Tibial nerve (tissue), 4 donors: ENCODE data around the gene ZCCHC2. TPM values are rescaled to one million over a fixed set of nuclear protein-coding genes. Genes with fewer than 3 reads are reported as not detected.

ENCODE experiments used
- DNase-seq, 2 donors: peaks; one replicate each; pipeline ENCODE4 v3.0.0-alpha.2; 2019; ENCODE audit warnings: low spot score in 2 of 2
- H3K27ac ChIP-seq, 4 donors: fragments of 200-600 bp; sonication (generic) in 3 of 4; one replicate each; pipeline ENCODE4 v1.5.1; 2017 to 2019; ENCODE audit warnings: mild to moderate bottlenecking in 1 of 4
- H3K27me3 ChIP-seq, 2 donors: fragments of 200-600 bp; sonication (generic) in 1 of 2; one replicate each; pipeline versions ENCODE4 v1.5.1 to v1.6.0; 2017 to 2019
- H3K36me3 ChIP-seq, 3 donors: fragments of 200-600 bp; sonication (generic); one replicate each; pipeline ENCODE4 v1.5.1; 2018 to 2019
- H3K4me1 ChIP-seq, 4 donors: fragments of 200-600 bp; sonication (generic) in 3 of 4; one replicate each; pipeline ENCODE4 v1.5.1; 2017 to 2019
- H3K4me3 ChIP-seq, 4 donors: fragments of 200-600 bp; sonication (generic) in 3 of 4; one replicate each; pipeline ENCODE4 v1.5.1; 2017 to 2019; ENCODE audit warnings: mild to moderate bottlenecking in 1 of 4, moderate library complexity in 1 of 4
- H3K9me3 ChIP-seq, 4 donors: fragments of 200-600 bp; sonication (generic) in 3 of 4; one replicate each; pipeline ENCODE4 v1.5.1; 2017 to 2019
- CTCF ChIP-seq, 5 experiments: fragments of 200-600 bp in 3 of 5; fragments of 450-650 bp in 2 of 5; sonication (generic) in 3 of 5; IDR thresholded peaks; one replicate each; pipeline ENCODE4 v1.5.1; 2016 to 2019; ENCODE audit warnings: antibody characterized with exemption in 5 of 5, mild to moderate bottlenecking in 3 of 5, moderate library complexity in 2 of 5
- EP300 ChIP-seq, 2 donors: sonication (generic); formaldehyde crosslinking; IDR thresholded peaks; one replicate each; pipeline ENCODE4 v1.6.1; 2017; ENCODE audit warnings: antibody characterized with exemption in 2 of 2, mild to moderate bottlenecking in 1 of 2
- POLR2A ChIP-seq, 2 donors: fragments of 450-650 bp; IDR thresholded peaks; one replicate each; pipeline ENCODE4 v1.6.1; 2017; ENCODE audit warnings: antibody characterized with exemption in 2 of 2, mild to moderate bottlenecking in 2 of 2, moderate library complexity in 2 of 2
- WGBS, 2 donors: methylation state at CpG; one replicate each; pipeline ENCODE4 v1.1.5; 2018; 5-methylcytosine and 5-hydroxymethylcytosine counted together
- total RNA-seq, 4 donors: library from RNA; depleted of rRNA; stranded (reverse); fragments of >200 nt; gene quantifications; one replicate each; pipeline ENCODE4 v1.1.0, GENCODE V29; 2016

The ZCCHC2 gene
- total RNA-seq, 4 donors from 2014 or later: 32.4 to 49.4 (median 38.4) TPM

- Histone ChIP-seq H3K27ac (no peak overlapping the region), H3K36me3 (no peaks in the 10 kb centered on the region), H3K4me1 (peaks cover 0 to 22% (median 0%) of the 10 kb centered on the region in 4 donors), H3K27me3 (peaks cover 0 to 20% of the 10 kb centered on the region in 2 donors), H3K9me3 (no peaks in the 10 kb centered on the region), H3K4me3 (no peak overlapping the region)
- DNase-seq: no peak
- WGBS, 2 donors: 71 to 80% methylated on average over 9 of the region's 9 CpGs
- no peak for TF ChIP-seq EP300 (IDR thresholded peaks at IDR 0.05)
- TF ChIP-seq POLR2A (IDR thresholded peaks at IDR 0.05): no peak
- TF ChIP-seq CTCF (IDR thresholded peaks at IDR 0.05): no peak
Observed at GRCh38 chr18:62614494-62614893, 91.7 kb downstream of the ZCCHC2 start.

- Histone ChIP-seq H3K9me3 (no peaks in the 10 kb centered on the region), H3K4me1 (peaks cover 0 to 10% (median 0%) of the 10 kb centered on the region in 4 donors), H3K36me3 (no peaks in the 10 kb centered on the region), H3K27me3 (peaks cover 0 to 11% of the 10 kb centered on the region in 2 donors), H3K4me3 (no peak overlapping the region), H3K27ac (no peak overlapping the region)
- WGBS, 2 donors: 73 to 85% methylated on average over 17 to 18 of the region's 18 CpGs
- no peak for TF ChIP-seq POLR2A (IDR thresholded peaks at IDR 0.05)
- no peak for TF ChIP-seq EP300 (IDR thresholded peaks at IDR 0.05)
- TF ChIP-seq CTCF (IDR thresholded peaks at IDR 0.05): no peak
- DNase-seq: no peak
Observed at GRCh38 chr18:62616331-62616805, 93.5 kb downstream of the ZCCHC2 start.

GRCh38 chr18:62617793-62618591 lies 95.2 kb downstream of the ZCCHC2 start:
- Histone ChIP-seq H3K27me3 (no peaks in the 10 kb centered on the region), H3K36me3 (no peaks in the 10 kb centered on the region), H3K9me3 (no peaks in the 10 kb centered on the region), H3K4me1 (no peaks in the 10 kb centered on the region), H3K4me3 (no peak overlapping the region), H3K27ac (no peak overlapping the region)
- 78 to 82% methylated on average over 8 of the region's 8 CpGs for WGBS, 2 donors
- DNase-seq: no peak
- TF ChIP-seq EP300 (IDR thresholded peaks at IDR 0.05) (no peak), CTCF (IDR thresholded peaks at IDR 0.05) (no peak), POLR2A (IDR thresholded peaks at IDR 0.05) (no peak)

- 88 to 100% methylated on average over 1 of the region's 1 CpG for WGBS, 2 donors
- H3K36me3 ChIP-seq: no peaks in the 10 kb centered on the region
- no peaks in the 10 kb centered on the region for H3K4me1 ChIP-seq
- no peak for DNase-seq
- no peak overlapping the region for H3K27ac ChIP-seq
- no peaks in the 10 kb centered on the region for H3K27me3 ChIP-seq
- no peak overlapping the region for H3K4me3 ChIP-seq
- TF ChIP-seq POLR2A (IDR thresholded peaks at IDR 0.05) (no peak), CTCF (IDR thresholded peaks at IDR 0.05) (no peak), EP300 (IDR thresholded peaks at IDR 0.05) (no peak)
- no peaks in the 10 kb centered on the region for H3K9me3 ChIP-seq
Observed at GRCh38 chr18:62618735-62619134, 95.9 kb downstream of the ZCCHC2 start.

GRCh38 chr18:62621546-62621945 lies 98.7 kb downstream of the ZCCHC2 start:
- H3K36me3 ChIP-seq: no peaks in the 10 kb centered on the region
- H3K4me3 ChIP-seq: no peak overlapping the region
- WGBS, 2 donors: 73 to 78% methylated on average over 6 to 12 of the region's 12 CpGs
- DNase-seq: no peak
- H3K4me1 ChIP-seq: peaks cover 0 to 10% (median 0%) of the 10 kb centered on the region in 4 donors
- no peaks in the 10 kb centered on the region for H3K9me3 ChIP-seq
- H3K27ac ChIP-seq: no peak overlapping the region
- TF ChIP-seq CTCF (IDR thresholded peaks at IDR 0.05): no peak
- TF ChIP-seq EP300 (IDR thresholded peaks at IDR 0.05): peak in 1 of 2 donors; percentile 42
- H3K27me3 ChIP-seq: no peaks in the 10 kb centered on the region
